HEK293 (cell line): ENCODE results near the gene DFFA.
A peak's percentile ranks its signal among the peaks of the same experiment; 100 is the strongest.

Experiments
- CTCF ChIA-PET: fragments of 350-600 bp; formaldehyde crosslinking; extraction: SDS; loops from one replicate; lab custom pipeline; 2021; ENCODE audit warnings: antibody characterized with exemption; lab: Yijun Ruan, JAX
- POLR2A ChIA-PET: fragments of 300-600 bp; formaldehyde crosslinking; extraction: SDS; loops from one replicate; lab custom pipeline; 2020; ENCODE audit warnings: antibody characterized with exemption, inconsistent platforms; lab: Yijun Ruan, JAX
- H3K27ac ChIP-seq: fragments of 200-500 bp; sonication (Bioruptor generic); 2 replicates; pipeline ENCODE4 v1.5.1; 2014; ENCODE audit warnings: low read depth, low read length, control low read depth, inconsistent platforms; ENCODE audit errors: extremely low read depth
- H3K36me3 ChIP-seq, 2 experiments: fragments of 200-500 bp in 1 of 2; sonication (Bioruptor generic) in 1 of 2; 1 replicate in 1 of 2; 2 replicates in 1 of 2; pipeline ENCODE4 v1.5.1; 2014 to 2017; ENCODE audit warnings: inconsistent platforms in 2 of 2, low read length in 2 of 2; ENCODE audit not compliant: control insufficient read depth in 2 of 2, insufficient read depth in 1 of 2
- H3K4me1 ChIP-seq: fragments of 200-500 bp; sonication (Bioruptor generic); 2 replicates; pipeline ENCODE4 v1.5.1; 2014; ENCODE audit warnings: mild to moderate bottlenecking, low read length, inconsistent platforms; ENCODE audit not compliant: control insufficient read depth, insufficient read depth
- H3K4me3 ChIP-seq: 2 replicates; pipeline ENCODE4 v1.5.1; 2011; ENCODE audit warnings: low read depth, mild to moderate bottlenecking, control low read depth, low read length, moderate library complexity
- H3K9me3 ChIP-seq: fragments of 200-500 bp; sonication (Bioruptor generic); 2 replicates; pipeline ENCODE4 v1.5.1; 2014; ENCODE audit warnings: low read depth, low read length, inconsistent platforms; ENCODE audit not compliant: control insufficient read depth, insufficient read depth
- HOXC10 ChIP-seq: sonication (generic); formaldehyde crosslinking; IDR thresholded peaks from 2 replicates; pipeline ENCODE4 v1.8.1; 2023; ENCODE audit warnings: mild to moderate bottlenecking, missing genetic modification reagents
- PRDM1 ChIP-seq: fragments of 450-650 bp; formaldehyde crosslinking; IDR thresholded peaks from 2 replicates; pipeline ENCODE4; 2016; ENCODE audit warnings: missing biosample characterization, missing genetic modification characterization
- RBAK ChIP-seq: fragments of 450-650 bp; formaldehyde crosslinking; IDR thresholded peaks from 2 replicates; pipeline ENCODE4 v1.5.1; 2016; ENCODE audit warnings: missing biosample characterization, missing genetic modification characterization
- ZBTB7A ChIP-seq: fragments of 450-650 bp; formaldehyde crosslinking; IDR thresholded peaks from 2 replicates; pipeline ENCODE4 v1.5.1; 2016; ENCODE audit warnings: low read depth, missing biosample characterization, missing genetic modification characterization
- ZFP37 ChIP-seq: fragments of 450-650 bp; formaldehyde crosslinking; IDR thresholded peaks from 2 replicates; pipeline ENCODE4 v1.5.1; 2016; ENCODE audit warnings: missing biosample characterization, missing genetic modification characterization
- ZFP69B ChIP-seq: fragments of 450-650 bp; formaldehyde crosslinking; IDR thresholded peaks from 2 replicates; pipeline ENCODE4 v1.5.1; 2016; ENCODE audit warnings: missing biosample characterization, missing genetic modification characterization
- ZNF140 ChIP-seq: fragments of 450-650 bp; formaldehyde crosslinking; IDR thresholded peaks from 2 replicates; pipeline ENCODE4 v1.5.1; 2016; ENCODE audit warnings: missing biosample characterization, missing genetic modification characterization
- ZNF19 ChIP-seq: fragments of 450-650 bp; formaldehyde crosslinking; IDR thresholded peaks from 2 replicates; pipeline ENCODE4; 2016; ENCODE audit warnings: missing biosample characterization, missing genetic modification characterization, low read depth
- ZNF311 ChIP-seq: fragments of 450-650 bp; formaldehyde crosslinking; IDR thresholded peaks from 2 replicates; pipeline ENCODE4 v1.5.1; 2017; ENCODE audit warnings: missing biosample characterization, missing genetic modification characterization, borderline replicate concordance
- ZNF366 ChIP-seq: fragments of 450-650 bp; formaldehyde crosslinking; conservative IDR thresholded peaks from 2 replicates; pipeline ENCODE4 v1.5.1; 2016; ENCODE audit warnings: missing biosample characterization, missing genetic modification characterization
- ZNF433 ChIP-seq: fragments of 450-650 bp; formaldehyde crosslinking; IDR thresholded peaks from 2 replicates; pipeline ENCODE4 v1.5.1; 2016; ENCODE audit warnings: missing biosample characterization, missing genetic modification characterization, low read depth
- ZNF529 ChIP-seq: fragments of 450-650 bp; formaldehyde crosslinking; IDR thresholded peaks from 2 replicates; pipeline ENCODE4 v1.5.1; 2017; ENCODE audit warnings: missing genetic modification characterization, missing biosample characterization; ENCODE audit not compliant: insufficient replicate concordance
- ZNF621 ChIP-seq: fragments of 450-650 bp; formaldehyde crosslinking; IDR thresholded peaks from 2 replicates; pipeline ENCODE4 v1.5.1; 2017; ENCODE audit warnings: missing biosample characterization, missing genetic modification characterization
- ZNF843 ChIP-seq: fragments of 450-650 bp; formaldehyde crosslinking; IDR thresholded peaks from 2 replicates; pipeline ENCODE4 v1.5.1; 2016; ENCODE audit warnings: missing biosample characterization, missing genetic modification characterization
- ZSCAN30 ChIP-seq: fragments of 450-650 bp; IDR thresholded peaks from 2 replicates; pipeline ENCODE4 v1.5.1; 2018; ENCODE audit warnings: missing biosample characterization, mild to moderate bottlenecking, missing genetic modification characterization, moderate library complexity
- TF ChIP-seq, protein P1 (sequence below): fragments of 450-650 bp; formaldehyde crosslinking; IDR thresholded peaks from 2 replicates; pipeline ENCODE4 v1.5.1; 2016; ENCODE audit warnings: missing biosample characterization, missing genetic modification characterization
- TF ChIP-seq, protein P2 (sequence below): fragments of 450-650 bp; formaldehyde crosslinking; IDR thresholded peaks from 2 replicates; pipeline ENCODE4 v1.5.1; 2016; ENCODE audit warnings: missing biosample characterization, missing genetic modification characterization, borderline replicate concordance
- TF ChIP-seq, protein P3 (sequence below): fragments of 450-650 bp; formaldehyde crosslinking; IDR thresholded peaks from 2 replicates; pipeline ENCODE4 v1.5.1; 2016; ENCODE audit warnings: missing biosample characterization, missing genetic modification characterization, low read depth
- TF ChIP-seq, protein P4 (sequence below): fragments of 450-650 bp; IDR thresholded peaks from 2 replicates; pipeline ENCODE4 v1.5.1; 2018; ENCODE audit warnings: missing biosample characterization, mild to moderate bottlenecking, missing genetic modification characterization
- TF ChIP-seq, protein P5 (sequence below): fragments of 450-650 bp; formaldehyde crosslinking; IDR thresholded peaks from 2 replicates; pipeline ENCODE4 v1.5.1; 2016; ENCODE audit warnings: missing biosample characterization, missing genetic modification characterization

DFFA gene

DNA sequence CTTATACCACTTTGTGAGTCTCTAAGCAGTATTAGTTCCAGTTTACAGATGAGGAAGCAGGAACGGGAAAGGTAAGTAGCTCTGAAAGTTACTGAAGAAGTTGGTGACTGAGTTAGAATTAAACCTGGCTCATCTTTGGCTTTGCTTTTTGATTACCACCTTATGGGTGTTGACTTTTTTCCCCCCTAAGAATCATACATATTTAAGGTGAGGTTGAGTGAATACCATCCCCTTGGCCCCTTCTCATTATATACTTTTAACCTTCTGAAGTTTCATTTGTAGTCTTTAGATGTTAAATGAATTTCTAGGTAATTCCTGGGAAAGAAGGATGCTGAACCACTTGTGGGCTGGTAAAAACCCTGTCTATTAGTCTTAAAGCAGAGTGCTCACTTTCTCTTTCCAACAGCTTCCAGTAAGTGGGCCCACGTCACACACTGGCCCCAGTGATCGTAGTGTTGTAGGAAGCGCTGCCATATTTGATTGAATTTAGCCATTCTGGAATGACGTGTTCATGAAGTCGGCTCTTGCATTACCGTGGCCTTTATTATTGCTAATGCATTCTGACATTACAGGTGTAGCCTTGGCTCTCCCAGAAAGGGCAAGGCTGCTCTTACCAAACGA is 49.3 kb upstream of the DFFA start:
- ChIA-PET POLR2A (no interaction called here), CTCF (interaction anchor here (0.6 to 2.7 kb wide), 5 partner anchors 12 to 332 kb away, joined by 3 to 19 read pairs (median 5); no protein-coding TSS in a partner anchor)
- TF ChIP-seq, protein P1, sequence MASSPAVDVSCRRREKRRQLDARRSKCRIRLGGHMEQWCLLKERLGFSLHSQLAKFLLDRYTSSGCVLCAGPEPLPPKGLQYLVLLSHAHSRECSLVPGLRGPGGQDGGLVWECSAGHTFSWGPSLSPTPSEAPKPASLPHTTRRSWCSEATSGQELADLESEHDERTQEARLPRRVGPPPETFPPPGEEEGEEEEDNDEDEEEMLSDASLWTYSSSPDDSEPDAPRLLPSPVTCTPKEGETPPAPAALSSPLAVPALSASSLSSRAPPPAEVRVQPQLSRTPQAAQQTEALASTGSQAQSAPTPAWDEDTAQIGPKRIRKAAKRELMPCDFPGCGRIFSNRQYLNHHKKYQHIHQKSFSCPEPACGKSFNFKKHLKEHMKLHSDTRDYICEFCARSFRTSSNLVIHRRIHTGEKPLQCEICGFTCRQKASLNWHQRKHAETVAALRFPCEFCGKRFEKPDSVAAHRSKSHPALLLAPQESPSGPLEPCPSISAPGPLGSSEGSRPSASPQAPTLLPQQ (tag by site-specific recombination) = peak; percentile 79; the same call in 1 of the 2 replicates
- TF ChIP-seq HOXC10 (CRISPR knock-in tag) (no peak), ZBTB7A (tag by site-specific recombination) (no peak), ZFP69B (tag by site-specific recombination) (peak; percentile 65; the same call in 1 of the 2 replicates), RBAK (tag by site-specific recombination) (no peak)
- Histone ChIP-seq H3K4me1 (no peaks in the 10 kb centered on the region), H3K27ac (no peak overlapping the region), H3K36me3 (no peaks in the 10 kb centered on the region), H3K4me3 (no peak overlapping the region), H3K9me3 (no peaks in the 10 kb centered on the region)

DNA sequence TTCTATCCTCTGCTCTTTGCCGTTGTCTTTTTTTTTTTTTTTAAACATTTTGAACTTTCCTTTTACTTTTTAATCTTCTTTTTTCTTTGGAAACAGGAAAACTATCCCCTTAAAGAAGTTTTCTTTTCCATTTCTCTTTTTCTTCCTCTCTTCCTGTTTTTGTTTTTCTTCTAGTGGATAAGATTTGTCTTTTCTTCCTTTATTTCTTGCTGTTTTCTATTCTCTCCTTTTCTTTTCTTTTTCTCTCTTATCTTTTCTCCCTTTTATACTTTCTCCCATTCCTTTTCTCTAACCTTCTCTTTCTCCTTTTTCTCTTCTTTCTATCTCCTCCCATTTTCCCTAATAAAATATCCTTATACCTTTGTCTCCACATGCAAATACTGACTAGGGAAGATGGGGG is 48.6 kb upstream of the DFFA start:
- POLR2A ChIA-PET = no interaction called here
- no peak overlapping the region for H3K4me3 ChIP-seq

DNA sequence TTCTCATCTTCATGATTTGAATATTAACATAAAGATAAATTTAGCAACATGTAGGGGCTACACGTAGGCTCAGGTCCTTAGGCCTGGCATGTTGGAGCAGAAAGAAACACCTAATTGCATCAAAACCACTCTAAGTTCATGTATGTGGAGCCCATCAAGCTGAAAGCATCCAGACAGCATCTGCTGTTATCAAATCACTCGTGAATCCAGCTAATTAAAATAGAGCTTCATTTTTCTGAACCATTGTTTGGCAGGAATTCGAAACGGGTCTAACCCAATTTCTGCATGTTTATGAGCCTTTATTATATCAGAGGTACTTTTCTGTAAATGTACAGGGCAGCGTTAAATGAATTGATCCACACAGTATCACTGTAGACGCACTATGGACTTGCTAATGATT is 48.2 kb upstream of the DFFA start:
- TF ChIP-seq, protein P2, sequence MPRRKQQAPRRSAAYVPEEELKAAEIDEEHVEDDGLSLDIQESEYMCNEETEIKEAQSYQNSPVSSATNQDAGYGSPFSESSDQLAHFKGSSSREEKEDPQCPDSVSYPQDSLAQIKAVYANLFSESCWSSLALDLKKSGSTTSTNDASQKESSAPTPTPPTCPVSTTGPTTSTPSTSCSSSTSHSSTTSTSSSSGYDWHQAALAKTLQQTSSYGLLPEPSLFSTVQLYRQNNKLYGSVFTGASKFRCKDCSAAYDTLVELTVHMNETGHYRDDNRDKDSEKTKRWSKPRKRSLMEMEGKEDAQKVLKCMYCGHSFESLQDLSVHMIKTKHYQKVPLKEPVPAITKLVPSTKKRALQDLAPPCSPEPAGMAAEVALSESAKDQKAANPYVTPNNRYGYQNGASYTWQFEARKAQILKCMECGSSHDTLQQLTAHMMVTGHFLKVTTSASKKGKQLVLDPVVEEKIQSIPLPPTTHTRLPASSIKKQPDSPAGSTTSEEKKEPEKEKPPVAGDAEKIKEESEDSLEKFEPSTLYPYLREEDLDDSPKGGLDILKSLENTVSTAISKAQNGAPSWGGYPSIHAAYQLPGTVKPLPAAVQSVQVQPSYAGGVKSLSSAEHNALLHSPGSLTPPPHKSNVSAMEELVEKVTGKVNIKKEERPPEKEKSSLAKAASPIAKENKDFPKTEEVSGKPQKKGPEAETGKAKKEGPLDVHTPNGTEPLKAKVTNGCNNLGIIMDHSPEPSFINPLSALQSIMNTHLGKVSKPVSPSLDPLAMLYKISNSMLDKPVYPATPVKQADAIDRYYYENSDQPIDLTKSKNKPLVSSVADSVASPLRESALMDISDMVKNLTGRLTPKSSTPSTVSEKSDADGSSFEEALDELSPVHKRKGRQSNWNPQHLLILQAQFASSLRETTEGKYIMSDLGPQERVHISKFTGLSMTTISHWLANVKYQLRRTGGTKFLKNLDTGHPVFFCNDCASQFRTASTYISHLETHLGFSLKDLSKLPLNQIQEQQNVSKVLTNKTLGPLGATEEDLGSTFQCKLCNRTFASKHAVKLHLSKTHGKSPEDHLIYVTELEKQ (tag by site-specific recombination) = no peak
- TF ChIP-seq ZNF843 = no peak
- TF ChIP-seq, protein P3, sequence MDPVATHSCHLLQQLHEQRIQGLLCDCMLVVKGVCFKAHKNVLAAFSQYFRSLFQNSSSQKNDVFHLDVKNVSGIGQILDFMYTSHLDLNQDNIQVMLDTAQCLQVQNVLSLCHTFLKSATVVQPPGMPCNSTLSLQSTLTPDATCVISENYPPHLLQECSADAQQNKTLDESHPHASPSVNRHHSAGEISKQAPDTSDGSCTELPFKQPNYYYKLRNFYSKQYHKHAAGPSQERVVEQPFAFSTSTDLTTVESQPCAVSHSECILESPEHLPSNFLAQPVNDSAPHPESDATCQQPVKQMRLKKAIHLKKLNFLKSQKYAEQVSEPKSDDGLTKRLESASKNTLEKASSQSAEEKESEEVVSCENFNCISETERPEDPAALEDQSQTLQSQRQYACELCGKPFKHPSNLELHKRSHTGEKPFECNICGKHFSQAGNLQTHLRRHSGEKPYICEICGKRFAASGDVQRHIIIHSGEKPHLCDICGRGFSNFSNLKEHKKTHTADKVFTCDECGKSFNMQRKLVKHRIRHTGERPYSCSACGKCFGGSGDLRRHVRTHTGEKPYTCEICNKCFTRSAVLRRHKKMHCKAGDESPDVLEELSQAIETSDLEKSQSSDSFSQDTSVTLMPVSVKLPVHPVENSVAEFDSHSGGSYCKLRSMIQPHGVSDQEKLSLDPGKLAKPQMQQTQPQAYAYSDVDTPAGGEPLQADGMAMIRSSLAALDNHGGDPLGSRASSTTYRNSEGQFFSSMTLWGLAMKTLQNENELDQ (tag by site-specific recombination) = no peak
- TF ChIP-seq, protein P4, sequence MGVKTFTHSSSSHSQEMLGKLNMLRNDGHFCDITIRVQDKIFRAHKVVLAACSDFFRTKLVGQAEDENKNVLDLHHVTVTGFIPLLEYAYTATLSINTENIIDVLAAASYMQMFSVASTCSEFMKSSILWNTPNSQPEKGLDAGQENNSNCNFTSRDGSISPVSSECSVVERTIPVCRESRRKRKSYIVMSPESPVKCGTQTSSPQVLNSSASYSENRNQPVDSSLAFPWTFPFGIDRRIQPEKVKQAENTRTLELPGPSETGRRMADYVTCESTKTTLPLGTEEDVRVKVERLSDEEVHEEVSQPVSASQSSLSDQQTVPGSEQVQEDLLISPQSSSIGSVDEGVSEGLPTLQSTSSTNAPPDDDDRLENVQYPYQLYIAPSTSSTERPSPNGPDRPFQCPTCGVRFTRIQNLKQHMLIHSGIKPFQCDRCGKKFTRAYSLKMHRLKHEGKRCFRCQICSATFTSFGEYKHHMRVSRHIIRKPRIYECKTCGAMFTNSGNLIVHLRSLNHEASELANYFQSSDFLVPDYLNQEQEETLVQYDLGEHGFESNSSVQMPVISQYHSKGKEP (tag by site-specific recombination) = no peak
- no peak for TF ChIP-seq ZNF19 (tag by site-specific recombination)
- TF ChIP-seq ZSCAN30 (tag by site-specific recombination) = no peak
- TF ChIP-seq ZNF311 (tag by site-specific recombination) = no peak
- TF ChIP-seq ZFP37 (tag by site-specific recombination) = no peak
- TF ChIP-seq, protein P5, sequence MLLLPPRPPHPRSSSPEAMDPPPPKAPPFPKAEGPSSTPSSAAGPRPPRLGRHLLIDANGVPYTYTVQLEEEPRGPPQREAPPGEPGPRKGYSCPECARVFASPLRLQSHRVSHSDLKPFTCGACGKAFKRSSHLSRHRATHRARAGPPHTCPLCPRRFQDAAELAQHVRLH (tag by site-specific recombination) = no peak
- ChIA-PET CTCF (interaction anchor here (0.9 to 2.7 kb wide), 5 partner anchors 9 to 389 kb away, joined by 3 to 19 read pairs (median 5); no protein-coding TSS in a partner anchor), POLR2A (no interaction called here)
- Histone ChIP-seq H3K4me3 (no peak overlapping the region), H3K27ac (no peak overlapping the region), H3K9me3 (no peaks in the 10 kb centered on the region), H3K4me1 (no peaks in the 10 kb centered on the region), H3K36me3 (no peaks in the 10 kb centered on the region)

More for the DNA sequence above, 48.6 kb upstream of the DFFA start:
- H3K4me1 ChIP-seq = no peaks in the 10 kb centered on the region
- H3K36me3 ChIP-seq = no peaks in the 10 kb centered on the region
- no peak overlapping the region for H3K27ac ChIP-seq
- CTCF ChIA-PET = interaction anchor here (0.7 to 2.7 kb wide), 4 partner anchors 9 to 49 kb away, joined by 3 to 19 read pairs (median 4); no protein-coding TSS in a partner anchor
- no peaks in the 10 kb centered on the region for H3K9me3 ChIP-seq
- peak; percentile 100 for TF ChIP-seq PRDM1
- TF ChIP-seq ZNF433 (tag by site-specific recombination) = no peak
- no peak for TF ChIP-seq ZNF140 (tag by site-specific recombination)
- TF ChIP-seq ZNF621 (tag by site-specific recombination) = no peak
- TF ChIP-seq ZNF529 (tag by site-specific recombination) = no peak
- peak; percentile 88 for TF ChIP-seq ZNF366 (tag by site-specific recombination)
- no peak for TF ChIP-seq ZFP37 (tag by site-specific recombination)
- TF ChIP-seq, all 188 proteins: peak for 2
